GM21737 (cell line): ENCODE results near the gene GRM7.

Source experiments
- ATAC-seq: cut with Tn5 transposase; IDR thresholded peaks from one replicate; pipeline ENCODE4 v1.9.1; 2021; ENCODE audit warnings: mild to moderate bottlenecking, moderate library complexity; ENCODE audit not compliant: unreplicated experiment

Gene GRM7

GRCh38 chr3:7461202-7461825, 600.4 kb downstream of the GRM7 start:
- ATAC-seq: peak; percentile 87

- ATAC-seq: no peak
These were observed 609.0 kb downstream of the GRM7 start for GRCh38 chr3:7469866-7470265.

GRCh38 chr3:7484636-7485035, 623.7 kb downstream of the GRM7 start:
- no peak for ATAC-seq

- no peak for ATAC-seq
These were observed 626.8 kb downstream of the GRM7 start for GRCh38 chr3:7487763-7488162.

- no peak for ATAC-seq
These were observed 628.5 kb downstream of the GRM7 start for GRCh38 chr3:7489417-7489816.

GRCh38 chr3:7498715-7499114, 637.8 kb downstream of the GRM7 start:
- no peak for ATAC-seq

GRCh38 chr3:7503431-7503830, 642.5 kb downstream of the GRM7 start:
- ATAC-seq: no peak

- no peak for ATAC-seq
These were observed 644.2 kb downstream of the GRM7 start for GRCh38 chr3:7504886-7505775.

GRCh38 chr3:7506606-7507180, 645.8 kb downstream of the GRM7 start:
- no peak for ATAC-seq

- ATAC-seq: no peak
These were observed 647.9 kb downstream of the GRM7 start for GRCh38 chr3:7508821-7509220.

GRCh38 chr3:7512048-7512447, 651.1 kb downstream of the GRM7 start:
- no peak for ATAC-seq

GRCh38 chr3:7518026-7518425, 657.1 kb downstream of the GRM7 start:
- ATAC-seq: no peak

GRCh38 chr3:7518456-7518855, 657.5 kb downstream of the GRM7 start:
- no peak for ATAC-seq

- no peak for ATAC-seq
These were observed 659.1 kb downstream of the GRM7 start for GRCh38 chr3:7520059-7520458.

GRCh38 chr3:7520593-7520992, 659.7 kb downstream of the GRM7 start:
- ATAC-seq: no peak

- no peak for ATAC-seq
These were observed 675.6 kb downstream of the GRM7 start for GRCh38 chr3:7536510-7536909.

GRCh38 chr3:7536921-7537320, 676.0 kb downstream of the GRM7 start:
- no peak for ATAC-seq

GRCh38 chr3:7543294-7543880, 682.5 kb downstream of the GRM7 start:
- ATAC-seq: no peak

GRCh38 chr3:7545334-7545733, 684.4 kb downstream of the GRM7 start:
- ATAC-seq: no peak

- ATAC-seq: no peak
These were observed 685.3 kb downstream of the GRM7 start for GRCh38 chr3:7546253-7546652.

GRCh38 chr3:7547826-7548225, 686.9 kb downstream of the GRM7 start:
- no peak for ATAC-seq

GRCh38 chr3:7562892-7563291, 702.0 kb downstream of the GRM7 start:
- no peak for ATAC-seq
